Parathyroid adenoma (tissue), 2 donors: ENCODE data around the gene STARD13.

ENCODE experiments used
- H2AFZ ChIP-seq: fragments of 300-600 bp; sonication (generic); one replicate; pipeline ENCODE4 v1.7.0; 2017; ENCODE audit warnings: antibody characterized with exemption, mild to moderate bottlenecking
- H3K27ac ChIP-seq: fragments of 300-600 bp; sonication (generic); one replicate; pipeline ENCODE4 v1.7.0; 2017
- H3K27me3 ChIP-seq: fragments of 300-600 bp; sonication (generic); one replicate; pipeline ENCODE4 v1.7.0; 2017; ENCODE audit warnings: low read length; ENCODE audit not compliant: control insufficient read depth, insufficient read depth
- H3K36me3 ChIP-seq: fragments of 300-600 bp; sonication (generic); one replicate; pipeline ENCODE4 v1.7.0; 2017; ENCODE audit warnings: low read length; ENCODE audit not compliant: control insufficient read depth, insufficient read depth
- H3K4me1 ChIP-seq: fragments of 300-600 bp; sonication (generic); one replicate; pipeline ENCODE4 v1.7.0; 2017; ENCODE audit warnings: control low read depth
- H3K4me2 ChIP-seq: fragments of 300-600 bp; sonication (generic); one replicate; pipeline ENCODE4 v1.7.0; 2017; ENCODE audit warnings: low read length
- H3K4me3 ChIP-seq: fragments of 300-600 bp; sonication (generic); one replicate; pipeline ENCODE4 v1.7.0; 2017; ENCODE audit warnings: low read depth, low read length
- H3K79me2 ChIP-seq: fragments of 300-600 bp; sonication (generic); one replicate; pipeline ENCODE4 v1.7.0; 2017; ENCODE audit warnings: control low read depth
- H3K9ac ChIP-seq: fragments of 300-600 bp; sonication (generic); one replicate; pipeline ENCODE4 v1.7.0; 2017; ENCODE audit warnings: mild to moderate bottlenecking
- H3K9me3 ChIP-seq: fragments of 300-600 bp; sonication (generic); one replicate; pipeline ENCODE4 v1.7.0; 2017; ENCODE audit warnings: low read length; ENCODE audit not compliant: control insufficient read depth
- CTCF ChIP-seq: fragments of 300-600 bp; sonication (generic); IDR thresholded peaks from one replicate; pipeline ENCODE4 v1.7.0; 2017; ENCODE audit warnings: antibody characterized with exemption, mild to moderate bottlenecking
- donor health status: primary hyperparathyroidism.

The STARD13 gene

DNA sequence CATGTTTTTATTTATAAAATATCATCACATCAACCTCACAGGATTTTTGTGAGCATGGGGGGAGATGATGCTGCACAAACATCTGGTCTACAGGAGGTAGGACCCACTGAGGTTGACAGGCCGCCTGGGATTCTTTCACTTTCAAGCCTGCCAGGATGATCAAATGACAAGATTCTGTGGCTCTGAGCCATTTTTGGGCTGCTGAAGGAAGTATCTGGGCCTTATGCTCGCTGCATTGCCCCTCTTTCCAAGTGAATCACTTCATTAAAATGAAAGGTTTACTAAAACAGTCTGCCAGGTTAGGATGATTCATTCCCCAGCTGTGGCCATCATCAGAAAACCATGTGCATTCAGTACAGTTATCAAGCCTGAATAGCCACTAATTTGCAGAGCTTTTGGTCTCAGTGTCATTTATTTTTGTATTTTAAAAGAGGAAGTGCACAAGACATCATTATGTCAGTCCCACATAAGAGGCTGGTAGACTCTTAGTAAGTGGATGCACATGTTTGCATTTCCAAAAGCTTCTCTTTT, 34.4 kb downstream of the STARD13 start:
- Histone ChIP-seq H3K27ac (no peak overlapping the region), H3K4me1 (no peaks in the 10 kb centered on the region)

GRCh38 chr13:33250609-33251008, 34.9 kb downstream of the STARD13 start:
- no peak for TF ChIP-seq CTCF
- no peak overlapping the region for H3K4me2 ChIP-seq
- no peak overlapping the region for H3K9ac ChIP-seq
- peaks cover 4% of the 10 kb centered on the region for H3K79me2 ChIP-seq
- H2AFZ ChIP-seq, result no peak overlapping the region
- H3K27ac ChIP-seq, result no peak overlapping the region
- H3K27me3 ChIP-seq, result no peaks in the 10 kb centered on the region
- H3K4me3 ChIP-seq, result no peak overlapping the region
- no peaks in the 10 kb centered on the region for H3K9me3 ChIP-seq
- no peaks in the 10 kb centered on the region for H3K4me1 ChIP-seq
- H3K36me3 ChIP-seq, result no peaks in the 10 kb centered on the region

More for the DNA sequence above, 34.4 kb downstream of the STARD13 start:
- H3K4me2 ChIP-seq, result no peak overlapping the region
- no peaks in the 10 kb centered on the region for H3K9me3 ChIP-seq
- peaks cover 4% of the 10 kb centered on the region for H3K79me2 ChIP-seq
- no peak overlapping the region for H2AFZ ChIP-seq
- H3K36me3 ChIP-seq, result no peaks in the 10 kb centered on the region
- TF ChIP-seq CTCF, result no peak
- H3K4me3 ChIP-seq, result no peak overlapping the region
- H3K27me3 ChIP-seq, result no peaks in the 10 kb centered on the region
- H3K9ac ChIP-seq, result no peak overlapping the region

- H3K9ac ChIP-seq, result no peak overlapping the region
- H3K4me1 ChIP-seq, result no peaks in the 10 kb centered on the region
- no peak for TF ChIP-seq CTCF
- no peaks in the 10 kb centered on the region for H3K36me3 ChIP-seq
- no peak overlapping the region for H2AFZ ChIP-seq
- peaks cover 4% of the 10 kb centered on the region for H3K79me2 ChIP-seq
- H3K9me3 ChIP-seq, result no peaks in the 10 kb centered on the region
- H3K4me3 ChIP-seq, result no peak overlapping the region
- H3K27me3 ChIP-seq, result no peaks in the 10 kb centered on the region
- H3K4me2 ChIP-seq, result no peak overlapping the region
- H3K27ac ChIP-seq, result no peak overlapping the region
These were observed 35.7 kb downstream of the STARD13 start for GRCh38 chr13:33249894-33250293.

GRCh38 chr13:33249066-33249465, 36.5 kb downstream of the STARD13 start:
- H3K27ac ChIP-seq, result no peak overlapping the region
- H3K36me3 ChIP-seq, result no peaks in the 10 kb centered on the region
- H3K4me2 ChIP-seq, result no peak overlapping the region
- no peaks in the 10 kb centered on the region for H3K4me1 ChIP-seq
- H3K27me3 ChIP-seq, result no peaks in the 10 kb centered on the region
- no peak overlapping the region for H3K9ac ChIP-seq
- H2AFZ ChIP-seq, result no peak overlapping the region
- peaks cover 4% of the 10 kb centered on the region for H3K79me2 ChIP-seq
- H3K9me3 ChIP-seq, result no peaks in the 10 kb centered on the region
- no peak for TF ChIP-seq CTCF
- no peak overlapping the region for H3K4me3 ChIP-seq

GRCh38 chr13:33245505-33246158, 39.9 kb downstream of the STARD13 start:
- no peaks in the 10 kb centered on the region for H3K4me1 ChIP-seq
- no peak overlapping the region for H3K9ac ChIP-seq
- H3K4me3 ChIP-seq, result no peak overlapping the region

More at GRCh38 chr13:33245505-33246158, 39.9 kb downstream of the STARD13 start:
- no peaks in the 10 kb centered on the region for H3K36me3 ChIP-seq
- TF ChIP-seq CTCF, result no peak
- no peaks in the 10 kb centered on the region for H3K9me3 ChIP-seq
- H3K27me3 ChIP-seq, result no peaks in the 10 kb centered on the region
- no peak overlapping the region for H3K4me2 ChIP-seq
- H3K27ac ChIP-seq, result no peak overlapping the region
- no peak overlapping the region for H2AFZ ChIP-seq
- H3K79me2 ChIP-seq, result peaks cover 4% of the 10 kb centered on the region
